K562 (cell line): ENCODE data around the gene MAP4K4. TPM values are rescaled to one million over a fixed set of nuclear protein-coding genes. Genes with fewer than 3 reads are reported as not detected.

Experiments
- ATAC-seq: fragments of 200-7000 bp; cut with Tn5 transposase; 3 replicates; pipeline ENCODE4 v1.9.1; 2020; ENCODE audit warnings: moderate library complexity
- BruUV-seq: library from RNA; stranded (reverse); fragments of 400-500 nt; replicated peaks from 2 replicates; lab custom pipeline; 2021; lab: Mats Ljungman, UMichigan
- CTCF ChIA-PET: fragments of 300-600 bp; formaldehyde crosslinking; extraction: SDS; loops from one replicate; lab custom pipeline; 2021; ENCODE audit warnings: low intra/inter-chr PET ratio; lab: Yijun Ruan, JAX
- POLR2A ChIA-PET: fragments of 300-600, 350-650 bp; sonication (Branson Sonifier 250); formaldehyde crosslinking; extraction: SDS; loops from one replicate; lab custom pipeline; 2021; ENCODE audit warnings: antibody characterized with exemption, inconsistent platforms; lab: Yijun Ruan, JAX
- DNase-seq, 4 experiments: peaks; one replicate each; pipeline versions ENCODE4 v3.0.0 to v3.0.0-alpha.2; 2011 to 2018; ENCODE audit warnings: low spot score in 3 of 4, mixed read lengths in 3 of 4; ENCODE audit errors: extremely low read depth in 1 of 4
- FAIRE-seq: peaks from 2 replicates; lab custom pipeline; 2011; peaks lifted over from hg19 to GRCh38; lab: Jason Lieb, UNC
- H2AFZ ChIP-seq: 2 replicates; pipeline ENCODE4 v1.6.0; 2011; ENCODE audit warnings: low read depth, low read length, control low read depth, inconsistent platforms
- H3K27ac ChIP-seq: fragments of 200-600 bp; 3 replicates; pipeline ENCODE4 v1.8.0; 2011; ENCODE audit warnings: low read depth, mild to moderate bottlenecking, control low read depth, inconsistent platforms, low read length, moderate library complexity, mixed read lengths; ENCODE audit errors: extremely low read depth
- H3K27me3 ChIP-seq, 2 experiments: fragments of 300-600 bp in 1 of 2; 2 replicates in 1 of 2; 3 replicates in 1 of 2; pipeline versions ENCODE4 v1.6.0 to v1.8.0; 2011; ENCODE audit warnings: inconsistent platforms in 2 of 2, low read length in 2 of 2, mild to moderate bottlenecking in 1 of 2, mixed read lengths in 1 of 2, moderate library complexity in 1 of 2; ENCODE audit not compliant: control insufficient read depth in 2 of 2, insufficient read depth in 2 of 2
- H3K36me3 ChIP-seq: fragments of 300-600 bp; 3 replicates; pipeline ENCODE4 v1.8.0; 2011; ENCODE audit warnings: mild to moderate bottlenecking, low read length, inconsistent platforms; ENCODE audit not compliant: control insufficient read depth, insufficient read depth
- H3K4me1 ChIP-seq, 2 experiments: fragments of 200-600 bp in 1 of 2; replicated peaks in 1 of 2; 2 replicates in 1 of 2; 3 replicates in 1 of 2; pipeline versions ENCODE4 v1.5.1 to v1.8.0; 2011; ENCODE audit warnings: inconsistent platforms in 2 of 2, low read length in 2 of 2, mild to moderate bottlenecking in 1 of 2, mixed read lengths in 1 of 2, moderate library complexity in 1 of 2; ENCODE audit not compliant: control insufficient read depth in 2 of 2, insufficient read depth in 2 of 2
- H3K4me2 ChIP-seq: 2 replicates; pipeline ENCODE4 v1.6.1; 2011; ENCODE audit warnings: low read length, control low read depth, inconsistent platforms, mixed read lengths; ENCODE audit not compliant: insufficient read depth
- H3K4me3 ChIP-seq: fragments of 200-600 bp; sonication (generic), shearing (Covaris generic); 2 replicates; pipeline ENCODE4 v1.5.1; 2016; ENCODE audit warnings: control low read depth, inconsistent platforms
- H3K79me2 ChIP-seq: fragments of 200-600 bp; 3 replicates; pipeline ENCODE4 v1.8.0; 2011; ENCODE audit warnings: low read length, inconsistent platforms; ENCODE audit not compliant: control insufficient read depth, insufficient read depth
- H3K9ac ChIP-seq, 2 experiments: 2 replicates each; pipeline versions ENCODE4 v1.6.0 to v1.6.1; 2011; ENCODE audit warnings: low read depth in 2 of 2, low read length in 2 of 2, control low read depth in 1 of 2, inconsistent platforms in 1 of 2, mild to moderate bottlenecking in 1 of 2, mixed read lengths in 1 of 2; ENCODE audit not compliant: insufficient read depth in 1 of 2
- H3K9me1 ChIP-seq: one replicate; pipeline ENCODE4 v1.6.0; 2011; ENCODE audit warnings: inconsistent platforms, mild to moderate bottlenecking, low read length, moderate library complexity; ENCODE audit not compliant: control insufficient read depth, insufficient read depth
- H3K9me3 ChIP-seq: replicated peaks from 2 replicates; pipeline ENCODE4 v1.5.1; 2011; ENCODE audit warnings: low read depth, low read length, inconsistent platforms; ENCODE audit not compliant: control insufficient read depth, insufficient read depth
- H4K20me1 ChIP-seq: replicated peaks from 2 replicates; pipeline ENCODE4 v1.6.1; 2011; ENCODE audit warnings: low read length, inconsistent platforms, mixed read lengths; ENCODE audit not compliant: control insufficient read depth, insufficient read depth
- CC2D1A ChIP-seq: fragments of 450-650 bp; IDR thresholded peaks from 2 replicates; pipeline ENCODE4 v1.6.1; 2017; ENCODE audit warnings: mild to moderate bottlenecking
- ETV5 ChIP-seq: sonication (generic); formaldehyde crosslinking; IDR thresholded peaks from 2 replicates; pipeline ENCODE4 v1.4.0; 2020; ENCODE audit warnings: low read depth, mild to moderate bottlenecking, missing genetic modification reagents
- GTF2E2 ChIP-seq: fragments of 200-800 bp; sonication (Bioruptor generic); IDR thresholded peaks from 2 replicates; pipeline ENCODE4 v1.6.1; 2016; ENCODE audit warnings: missing genetic modification characterization, missing compliant biosample characterization
- KAT8 ChIP-seq: fragments of 450-650 bp; IDR thresholded peaks from 2 replicates; pipeline ENCODE4 v1.6.1; 2016; ENCODE audit warnings: low read depth, mild to moderate bottlenecking
- KDM1A ChIP-seq, 2 experiments: fragments of 450-650 bp; IDR thresholded peaks; 2 replicates each; pipeline ENCODE4 v1.6.1; 2016; ENCODE audit warnings: mild to moderate bottlenecking in 2 of 2
- MEF2A ChIP-seq: IDR thresholded peaks from 2 replicates; pipeline ENCODE4 v1.6.1; 2011; ENCODE audit warnings: low read depth, mild to moderate bottlenecking, low read length, moderate library complexity; ENCODE audit not compliant: control insufficient read depth
- MTA2 ChIP-seq: fragments of 450-650 bp; IDR thresholded peaks from 2 replicates; pipeline ENCODE4 v1.6.1; 2016; ENCODE audit warnings: low read depth
- PHF20 ChIP-seq: fragments of 450-650 bp; IDR thresholded peaks from 2 replicates; pipeline ENCODE4 v1.6.1; 2018; ENCODE audit not compliant: partially characterized antibody
- PURB ChIP-seq: sonication (generic); formaldehyde crosslinking; IDR thresholded peaks from 2 replicates; pipeline ENCODE4 v1.9.0; 2021; ENCODE audit warnings: low read depth, mild to moderate bottlenecking, missing genetic modification reagents
- TEAD4 ChIP-seq, 2 experiments: sonication (generic) in 1 of 2; formaldehyde crosslinking in 1 of 2; IDR thresholded peaks; 2 replicates each; pipeline versions ENCODE4 v1.6.1 to v1.8.0; 2012 to 2022; ENCODE audit warnings: borderline replicate concordance in 1 of 2, inconsistent platforms in 1 of 2, low read length in 1 of 2, mild to moderate bottlenecking in 1 of 2, missing genetic modification reagents in 1 of 2
- WGBS: fragments of 100-300 bp; shearing (Covaris generic); methylation state at CpG from one replicate; pipeline ENCODE4 v1.1.6; 2016; ENCODE audit warnings: low coverage, mixed read lengths; ENCODE audit not compliant: insufficient coverage; ENCODE audit errors: missing lambda C conversion rate; 5-methylcytosine and 5-hydroxymethylcytosine counted together
- in situ Hi-C: fragments of 300-500 bp; cut with MboI; formaldehyde crosslinking; loops from 4 replicates; pipeline ENCODE4 v1.15.0; 2018; ENCODE audit warnings: inconsistent platforms, mixed read lengths
- intact Hi-C: fragments of 100-400 bp; cut with micrococcal nuclease; formaldehyde crosslinking; loops from 2 replicates; pipeline ENCODE4 v1.14.2; 2022
- polyA plus RNA-seq, 8 experiments: library from polyadenylated mRNA; depleted of rRNA in 4 of 8; stranded (reverse) in 5 of 8; unstranded in 3 of 8; fragments of >200 nt; fragmentation: Nextera tagmentation in 2 of 8; fragmentation: Illumina TruSeq in 1 of 8; extraction: Ambion mirVana in 2 of 8; extraction: Trizol in 1 of 8; gene quantifications; 2 replicates each; pipeline versions ENCODE4 v1.2.1 to v1.2.3, GENCODE V29; 2011 to 2014; ENCODE audit warnings: inconsistent platforms in 1 of 8, missing spikeins in 1 of 8
- total RNA-seq, 7 experiments: library from RNA; depleted of rRNA in 6 of 7; stranded (reverse); fragments of >200 nt in 6 of 7; fragmentation: Illumina TruSeq in 2 of 7; extraction: Trizol in 2 of 7; gene quantifications; 2 replicates each; pipeline versions ENCODE4 v1.2.1 to v1.2.3, GENCODE V29; 2011 to 2021; ENCODE audit warnings: low replicate concordance in 1 of 7
- TF ChIP-seq, protein P1 (sequence below): sonication (generic); formaldehyde crosslinking; IDR thresholded peaks from 2 replicates; pipeline ENCODE4 v1.8.1; 2023; ENCODE audit warnings: mild to moderate bottlenecking, missing genetic modification reagents
- TF ChIP-seq, protein P2 (sequence below), 3 experiments: fragments of 200-800 bp in 1 of 3; fragments of 250-450 bp in 1 of 3; fragments of 450-650 bp in 1 of 3; sonication (Bioruptor Pico) in 1 of 3; sonication (Bioruptor generic) in 1 of 3; formaldehyde crosslinking in 1 of 3; IDR thresholded peaks; 2 replicates each; pipeline versions ENCODE4 v1.6.1 to v1.8.0; 2016 to 2022; ENCODE audit warnings: mild to moderate bottlenecking in 2 of 3, missing genetic modification characterization in 2 of 3, missing compliant biosample characterization in 1 of 3, moderate library complexity in 1 of 3

Gene MAP4K4
- total and polyA plus RNA-seq, 9 of the 15 experiments (the other 6 are each of a cell fraction or from before 2014, with no cell fraction given): 7.6 to 76.4 (median 50.6) TPM

DNA sequence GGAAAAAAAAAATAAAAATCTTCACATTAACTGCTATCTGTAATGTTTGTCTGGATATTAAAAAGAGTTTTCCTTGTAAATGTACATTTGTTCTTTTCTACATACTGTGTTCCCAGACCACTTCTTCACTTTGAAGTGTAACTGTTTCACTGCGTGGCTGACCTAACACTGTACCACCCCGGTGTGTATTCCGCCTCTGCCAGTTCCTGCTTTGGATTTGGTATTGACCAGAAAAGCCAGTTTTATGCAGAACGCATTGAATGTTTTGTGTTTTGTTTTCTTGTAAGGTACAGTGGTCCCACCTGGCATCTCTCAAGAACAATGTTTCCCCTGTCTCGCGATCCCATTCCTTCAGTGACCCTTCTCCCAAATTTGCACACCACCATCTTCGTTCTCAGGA is 166.0 kb downstream of the MAP4K4 start (continued):
- no peak for TF ChIP-seq MTA2
- TF ChIP-seq ETV5 (CRISPR knock-in tag): no peak
- no peak for TF ChIP-seq KAT8

- no peak overlapping the region for H3K27ac ChIP-seq
- ChIA-PET POLR2A (no interaction called here), CTCF (no interaction called here)
- H3K9me3 ChIP-seq: no peaks in the 10 kb centered on the region
- no peak overlapping the region for H3K4me3 ChIP-seq
- ATAC-seq (no peak), FAIRE-seq (no peak), DNase-seq (no peak)
- in situ Hi-C loops (no loop called here), intact Hi-C loops (no loop called here)
- H3K9me1 ChIP-seq: no peaks in the 10 kb centered on the region
- H3K36me3 ChIP-seq: peaks cover 72% of the 10 kb centered on the region
- no peaks in the 10 kb centered on the region for H3K79me2 ChIP-seq
- H3K4me2 ChIP-seq: no peak overlapping the region
- H2AFZ ChIP-seq: no peak overlapping the region
- BruUV-seq: no TSS peak
- 100% methylated on average over 1 of the region's 1 CpG for WGBS
- peaks cover 0 to 2% of the 10 kb centered on the region in 2 experiments; a peak in 1 of 5 replicates for H3K4me1 ChIP-seq
- no peaks in the 10 kb centered on the region for H4K20me1 ChIP-seq
- no peak overlapping the region for H3K9ac ChIP-seq
- no peaks in the 10 kb centered on the region for H3K27me3 ChIP-seq
- TF ChIP-seq MEF2A (no peak), KDM1A (IDR thresholded peaks at IDR 0.05) (no peak), PURB (no peak), GTF2E2 (no peak), PHF20 (no peak), TEAD4 (IDR thresholded peaks at IDR 0.05; ENCODE audit: low read length) (no peak), TEAD4 (CRISPR knock-in tag; IDR thresholded peaks at IDR 0.05; ENCODE audit: borderline replicate concordance) (no peak), CC2D1A (no peak)
- TF ChIP-seq, protein P1, sequence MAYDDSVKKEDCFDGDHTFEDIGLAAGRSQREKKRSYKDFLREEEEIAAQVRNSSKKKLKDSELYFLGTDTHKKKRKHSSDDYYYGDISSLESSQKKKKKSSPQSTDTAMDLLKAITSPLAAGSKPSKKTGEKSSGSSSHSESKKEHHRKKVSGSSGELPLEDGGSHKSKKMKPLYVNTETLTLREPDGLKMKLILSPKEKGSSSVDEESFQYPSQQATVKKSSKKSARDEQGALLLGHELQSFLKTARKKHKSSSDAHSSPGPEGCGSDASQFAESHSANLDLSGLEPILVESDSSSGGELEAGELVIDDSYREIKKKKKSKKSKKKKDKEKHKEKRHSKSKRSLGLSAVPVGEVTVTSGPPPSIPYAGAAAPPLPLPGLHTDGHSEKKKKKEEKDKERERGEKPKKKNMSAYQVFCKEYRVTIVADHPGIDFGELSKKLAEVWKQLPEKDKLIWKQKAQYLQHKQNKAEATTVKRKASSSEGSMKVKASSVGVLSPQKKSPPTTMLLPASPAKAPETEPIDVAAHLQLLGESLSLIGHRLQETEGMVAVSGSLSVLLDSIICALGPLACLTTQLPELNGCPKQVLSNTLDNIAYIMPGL (CRISPR knock-in tag): no peak
- TF ChIP-seq, protein P2, sequence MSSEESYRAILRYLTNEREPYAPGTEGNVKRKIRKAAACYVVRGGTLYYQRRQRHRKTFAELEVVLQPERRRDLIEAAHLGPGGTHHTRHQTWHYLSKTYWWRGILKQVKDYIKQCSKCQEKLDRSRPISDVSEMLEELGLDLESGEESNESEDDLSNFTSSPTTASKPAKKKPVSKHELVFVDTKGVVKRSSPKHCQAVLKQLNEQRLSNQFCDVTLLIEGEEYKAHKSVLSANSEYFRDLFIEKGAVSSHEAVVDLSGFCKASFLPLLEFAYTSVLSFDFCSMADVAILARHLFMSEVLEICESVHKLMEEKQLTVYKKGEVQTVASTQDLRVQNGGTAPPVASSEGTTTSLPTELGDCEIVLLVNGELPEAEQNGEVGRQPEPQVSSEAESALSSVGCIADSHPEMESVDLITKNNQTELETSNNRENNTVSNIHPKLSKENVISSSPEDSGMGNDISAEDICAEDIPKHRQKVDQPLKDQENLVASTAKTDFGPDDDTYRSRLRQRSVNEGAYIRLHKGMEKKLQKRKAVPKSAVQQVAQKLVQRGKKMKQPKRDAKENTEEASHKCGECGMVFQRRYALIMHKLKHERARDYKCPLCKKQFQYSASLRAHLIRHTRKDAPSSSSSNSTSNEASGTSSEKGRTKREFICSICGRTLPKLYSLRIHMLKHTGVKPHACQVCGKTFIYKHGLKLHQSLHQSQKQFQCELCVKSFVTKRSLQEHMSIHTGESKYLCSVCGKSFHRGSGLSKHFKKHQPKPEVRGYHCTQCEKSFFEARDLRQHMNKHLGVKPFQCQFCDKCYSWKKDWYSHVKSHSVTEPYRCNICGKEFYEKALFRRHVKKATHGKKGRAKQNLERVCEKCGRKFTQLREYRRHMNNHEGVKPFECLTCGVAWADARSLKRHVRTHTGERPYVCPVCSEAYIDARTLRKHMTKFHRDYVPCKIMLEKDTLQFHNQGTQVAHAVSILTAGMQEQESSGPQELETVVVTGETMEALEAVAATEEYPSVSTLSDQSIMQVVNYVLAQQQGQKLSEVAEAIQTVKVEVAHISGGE (CRISPR knock-in tag; IDR thresholded peaks at IDR 0.05): no peak
These were observed 166.9 kb downstream of the MAP4K4 start for GRCh38 chr2:101864426-101864825.
